Forelimb muscle (tissue), 1 donor: ENCODE results near the gene NACC1. TPM values are rescaled to one million over a fixed set of nuclear protein-coding genes. Genes with fewer than 3 reads are reported as not detected.
"Not testable (repeated sequence)": the region's sequence is repeated elsewhere in the genome, so short reads cannot be mapped to it uniquely, and the experiment has no call there.

ENCODE experiments used
- DNase-seq: peaks from one replicate; pipeline ENCODE4 v3.0.0-alpha.2; 2013; ENCODE audit warnings: low read depth
- polyA plus RNA-seq: library from polyadenylated mRNA; unstranded; fragments of 120-200 nt; gene quantifications from one replicate; pipeline ENCODE4 v1.2.1, GENCODE V29; 2013; ENCODE audit not compliant: insufficient read length

Gene NACC1
- polyA plus RNA-seq, 1 donor = 18.7 TPM

- DNase-seq = no peak
These were observed 28.9 kb downstream of the NACC1 start for GRCh38 chr19:13146763-13147563.

- not testable (repeated sequence) for DNase-seq
These were observed 31.1 kb downstream of the NACC1 start for GRCh38 chr19:13149173-13149627.

- DNase-seq = no peak
These were observed 31.6 kb downstream of the NACC1 start for GRCh38 chr19:13149628-13150186.

GRCh38 chr19:13150187-13150930, 32.3 kb downstream of the NACC1 start, which contains the start of the genes IER2 and STX10:
Gene IER2, plus strand, starts transcription at chr19:13150411. Its CDS starts 2,776 bp downstream, at chr19:13153187.
Gene STX10, minus strand, starts transcription at chr19:13150375. Its CDS starts 202 bp downstream, at chr19:13150173.
- no peak for DNase-seq

DNA sequence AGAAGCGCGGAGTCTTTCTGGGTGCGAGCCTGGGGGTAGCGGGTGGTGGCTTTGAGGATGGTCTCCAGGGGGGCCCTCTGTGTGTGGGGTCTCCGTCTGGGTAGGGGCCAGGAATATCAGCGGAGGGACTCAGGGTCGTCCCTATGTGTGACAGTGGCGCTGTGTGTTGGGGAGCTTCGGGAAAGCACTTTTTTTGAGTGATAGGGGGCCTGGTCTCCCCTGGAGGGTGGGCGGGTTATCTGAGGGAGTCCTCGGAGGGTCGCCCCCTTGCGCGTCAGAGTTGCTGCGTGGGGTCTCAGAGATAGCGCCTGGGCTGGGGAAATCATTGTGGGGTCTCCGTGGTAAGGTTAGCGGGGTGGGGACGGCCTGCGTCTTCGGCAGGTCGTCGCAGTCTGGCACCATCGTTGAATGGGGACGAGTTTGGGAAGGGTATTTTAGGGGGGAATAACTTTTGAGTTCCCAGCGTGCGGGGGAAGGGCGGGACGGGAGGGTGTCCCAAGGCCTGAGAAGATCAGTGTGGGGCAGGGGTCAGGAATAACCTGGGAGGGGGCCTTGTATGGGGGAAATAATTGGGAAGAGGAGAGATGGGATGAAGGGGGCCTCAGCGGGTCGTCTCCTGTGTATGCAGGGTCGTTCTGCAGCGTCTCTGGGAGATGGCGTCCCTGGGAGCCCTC, 33.0 kb downstream of the NACC1 start:
- DNase-seq = no peak

DNA sequence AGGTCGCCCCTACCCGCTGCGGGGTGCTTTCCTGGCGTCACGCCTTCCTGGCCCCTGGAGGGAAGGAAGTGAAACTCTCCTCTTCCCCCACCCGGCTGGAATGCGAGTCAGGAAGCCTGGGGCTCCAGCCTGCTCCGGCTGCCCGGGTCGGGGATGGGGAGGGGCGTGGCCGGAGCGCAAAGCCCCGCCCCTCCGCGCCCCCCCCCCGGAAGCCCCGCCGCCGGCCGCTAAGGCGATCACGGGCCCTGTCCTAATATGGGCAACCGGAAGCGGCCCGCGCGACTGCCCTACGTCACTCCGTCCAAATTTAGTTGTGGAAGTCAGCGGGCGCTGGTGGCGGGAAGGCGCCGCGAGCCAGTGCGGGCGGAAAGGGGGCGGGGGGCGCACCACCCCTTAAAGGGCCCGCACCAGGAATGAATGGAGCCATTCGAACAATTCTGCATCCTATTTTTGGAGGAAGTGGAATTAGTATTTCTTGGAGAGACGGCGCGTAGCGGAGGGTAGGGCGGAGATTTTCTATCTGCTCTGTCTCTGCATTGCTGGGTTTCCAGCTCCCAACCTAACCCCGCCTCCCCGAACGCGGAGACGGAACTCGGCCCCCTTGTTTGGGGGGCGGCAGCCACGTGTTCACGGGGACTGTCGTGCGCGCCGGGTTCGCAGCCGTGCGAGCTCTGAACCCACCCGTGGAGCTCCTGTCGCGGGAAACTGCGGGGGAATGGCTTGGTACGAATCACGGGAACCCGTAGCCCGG, 33.7 kb downstream of the NACC1 start:
- no peak for DNase-seq

DNA sequence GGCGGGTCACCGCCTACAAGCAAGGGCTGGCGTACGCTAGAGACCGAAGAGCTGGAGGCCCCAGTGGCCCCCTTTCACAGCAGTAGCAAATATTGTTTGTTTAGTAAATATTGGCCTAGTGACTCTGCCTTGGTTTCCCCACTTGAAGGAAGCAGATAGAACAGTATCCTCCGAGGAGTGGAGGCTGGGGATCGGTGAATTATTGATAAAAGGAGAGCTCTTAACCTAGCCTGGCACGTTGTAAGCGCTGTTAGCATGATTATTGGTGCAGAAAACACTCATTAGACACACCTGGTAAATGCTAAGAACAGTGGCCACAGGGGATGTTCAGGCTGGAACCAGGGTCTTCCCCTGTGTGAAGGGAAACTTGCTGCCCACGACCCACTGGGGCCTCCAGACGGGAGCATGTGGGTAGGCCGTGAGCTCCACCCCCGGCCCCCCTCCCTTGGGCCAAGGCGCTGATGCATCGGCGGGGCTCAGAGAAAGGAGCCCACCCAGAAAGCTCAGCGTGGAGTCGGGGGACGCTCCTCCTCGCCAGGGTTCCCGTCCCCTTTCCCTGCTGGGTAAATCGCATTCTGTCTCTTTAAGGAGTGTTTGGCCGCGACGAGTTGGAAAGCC, 34.4 kb downstream of the NACC1 start:
- DNase-seq = no peak

DNA sequence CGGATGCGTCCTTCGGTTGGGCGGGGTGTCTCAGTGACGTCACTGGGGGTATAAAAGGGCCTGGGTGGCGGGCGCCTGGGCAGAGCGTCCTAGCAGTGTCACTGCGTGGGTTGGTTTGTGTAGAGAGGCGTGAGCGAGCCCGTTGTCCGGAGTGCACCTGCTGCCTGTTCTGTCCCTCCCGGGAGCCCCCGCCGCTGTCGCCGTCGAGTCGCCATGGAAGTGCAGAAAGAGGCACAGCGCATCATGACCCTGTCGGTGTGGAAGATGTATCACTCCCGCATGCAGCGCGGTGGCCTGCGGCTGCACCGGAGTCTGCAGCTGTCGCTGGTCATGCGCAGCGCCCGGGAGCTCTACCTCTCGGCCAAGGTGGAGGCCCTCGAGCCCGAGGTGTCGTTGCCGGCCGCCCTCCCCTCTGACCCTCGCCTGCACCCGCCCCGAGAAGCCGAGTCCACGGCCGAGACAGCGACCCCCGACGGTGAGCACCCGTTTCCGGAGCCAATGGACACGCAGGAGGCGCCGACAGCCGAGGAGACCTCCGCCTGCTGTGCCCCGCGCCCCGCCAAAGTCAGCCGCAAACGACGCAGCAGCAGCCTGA, 35.0 kb downstream of the NACC1 start:
- DNase-seq = no peak

DNA sequence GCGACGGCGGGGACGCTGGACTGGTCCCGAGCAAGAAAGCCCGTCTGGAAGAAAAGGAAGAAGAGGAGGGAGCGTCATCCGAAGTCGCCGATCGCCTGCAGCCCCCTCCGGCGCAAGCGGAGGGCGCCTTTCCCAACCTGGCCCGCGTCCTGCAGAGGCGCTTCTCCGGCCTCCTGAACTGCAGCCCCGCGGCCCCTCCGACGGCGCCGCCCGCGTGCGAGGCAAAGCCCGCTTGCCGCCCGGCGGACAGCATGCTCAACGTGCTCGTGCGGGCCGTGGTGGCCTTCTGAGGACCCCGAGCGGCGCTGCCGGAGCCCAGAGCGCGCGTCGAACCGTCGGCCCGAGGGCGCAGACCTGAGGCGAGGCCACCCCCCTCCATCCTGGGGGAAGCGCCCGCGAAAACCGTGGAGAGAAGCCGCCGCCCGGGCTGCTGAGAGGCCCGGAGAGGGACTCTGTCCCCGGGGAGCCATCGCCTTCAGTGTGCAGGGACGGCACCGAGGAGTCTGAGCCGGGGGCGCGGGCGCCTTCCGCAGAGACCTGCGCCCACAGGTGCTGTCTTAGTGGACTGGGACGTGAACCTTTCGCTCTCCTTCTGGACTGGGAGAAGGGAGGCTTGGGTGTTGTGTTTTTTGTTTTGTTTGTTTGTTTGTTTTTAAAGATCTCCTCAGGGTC, 35.6 kb downstream of the NACC1 start:
- no peak for DNase-seq

- no peak for DNase-seq
These were observed 36.2 kb downstream of the NACC1 start for GRCh38 chr19:13154241-13154778.

- DNase-seq = no peak
These were observed 36.9 kb downstream of the NACC1 start for GRCh38 chr19:13154911-13155471.

- DNase-seq = no peak
These were observed 37.7 kb downstream of the NACC1 start for GRCh38 chr19:13155472-13156359.

- no peak for DNase-seq
These were observed 41.6 kb downstream of the NACC1 start for GRCh38 chr19:13159713-13160112.

DNA sequence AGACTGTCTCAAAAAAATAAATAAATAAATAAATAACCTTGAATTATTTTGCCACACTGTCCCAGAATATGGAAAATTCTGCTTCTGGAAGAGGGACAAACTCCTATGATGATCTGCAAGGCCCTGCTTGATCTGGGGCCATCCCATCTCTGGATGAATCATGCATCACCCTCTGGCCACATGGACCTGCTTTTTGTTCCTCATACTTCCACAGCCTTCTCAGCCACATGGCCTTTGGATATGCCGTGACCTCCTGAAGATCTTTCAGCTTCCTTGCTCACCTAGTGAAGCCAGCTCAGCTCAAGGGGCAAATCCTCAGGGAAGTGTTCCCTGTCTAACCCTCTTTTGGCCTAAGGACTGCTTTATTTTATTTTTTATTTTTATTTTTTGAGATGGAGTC, 42.5 kb downstream of the NACC1 start:
- DNase-seq = no peak

DNA sequence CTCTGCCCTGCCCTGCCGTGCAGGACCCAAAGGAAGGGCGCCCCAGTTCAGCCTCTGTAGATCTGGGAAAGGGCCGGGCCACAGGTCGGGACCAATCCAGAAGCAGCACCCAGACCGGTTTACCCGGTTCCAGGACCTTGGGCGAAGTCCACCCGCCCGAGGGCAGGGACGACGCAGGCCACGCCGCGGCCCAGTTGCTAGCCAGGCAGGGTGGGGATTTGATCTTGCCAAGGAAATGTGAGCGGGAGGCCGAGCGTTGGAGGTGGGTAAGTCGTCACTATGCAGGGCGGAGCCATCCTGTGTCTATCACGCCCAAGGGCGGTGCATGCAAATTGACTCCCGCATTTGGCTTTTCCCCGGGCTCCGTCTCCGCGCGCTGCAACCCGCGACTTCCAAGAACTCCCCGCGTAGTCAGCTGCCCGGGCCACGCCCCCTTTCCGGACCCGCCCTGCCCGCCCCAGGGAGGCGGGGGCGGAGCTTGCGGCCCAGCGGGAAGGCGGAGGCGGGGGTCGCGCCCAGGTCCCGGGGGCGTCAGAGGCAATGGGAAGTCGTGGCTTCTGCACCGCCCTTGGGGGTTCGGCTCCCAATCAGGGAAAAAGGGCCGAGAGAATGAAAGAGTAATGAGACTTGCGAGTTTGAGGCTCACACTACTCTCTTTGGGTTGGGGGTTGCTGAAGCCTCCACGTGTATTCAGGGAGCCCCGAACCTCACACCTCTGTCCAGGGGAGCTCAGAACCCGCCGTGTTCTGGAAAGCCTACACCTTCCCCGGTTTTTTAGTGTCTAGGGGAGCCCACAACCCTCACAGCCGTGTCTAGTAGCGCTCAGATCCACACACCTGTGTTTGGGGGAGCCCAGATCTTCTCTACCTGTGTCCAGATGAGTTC, 44.9 kb downstream of the NACC1 start:
- DNase-seq = peak; percentile 93

- no peak for DNase-seq
These were observed 45.7 kb downstream of the NACC1 start for GRCh38 chr19:13163609-13164342.
